ENCODE results near the gene CEP112.

Gene CEP112

DNA sequence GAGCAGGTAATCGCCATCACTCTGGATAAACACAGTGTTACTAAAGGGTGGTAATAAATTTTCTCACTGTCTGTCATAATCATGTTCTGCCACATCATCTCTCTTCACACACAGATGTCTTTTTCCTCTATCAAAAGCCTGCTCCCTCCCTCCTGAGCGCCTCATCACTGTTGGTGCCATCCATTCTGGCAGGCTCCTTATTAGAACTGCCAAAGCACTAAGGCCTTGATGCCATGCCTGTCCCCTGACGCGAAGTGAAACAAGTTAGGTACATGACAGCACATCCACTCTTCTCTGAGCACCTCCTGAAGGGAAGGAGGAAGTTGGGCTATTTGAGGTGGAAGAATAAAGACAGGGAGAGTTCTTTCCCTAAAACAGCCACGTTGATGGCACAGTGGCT is 592.3 kb downstream of the CEP112 start:
- no peak overlapping the region for H3K4me3 ChIP-seq (ENCODE audit: low read depth, low read length)
- in situ Hi-C loops (cut with HindIII; ENCODE audit: low sequenced_read_pairs), result loop anchor here (10.0 kb wide), 1 partner anchor 65 kb away; no protein-coding TSS in a partner anchor
- TF ChIP-seq, protein P1, sequence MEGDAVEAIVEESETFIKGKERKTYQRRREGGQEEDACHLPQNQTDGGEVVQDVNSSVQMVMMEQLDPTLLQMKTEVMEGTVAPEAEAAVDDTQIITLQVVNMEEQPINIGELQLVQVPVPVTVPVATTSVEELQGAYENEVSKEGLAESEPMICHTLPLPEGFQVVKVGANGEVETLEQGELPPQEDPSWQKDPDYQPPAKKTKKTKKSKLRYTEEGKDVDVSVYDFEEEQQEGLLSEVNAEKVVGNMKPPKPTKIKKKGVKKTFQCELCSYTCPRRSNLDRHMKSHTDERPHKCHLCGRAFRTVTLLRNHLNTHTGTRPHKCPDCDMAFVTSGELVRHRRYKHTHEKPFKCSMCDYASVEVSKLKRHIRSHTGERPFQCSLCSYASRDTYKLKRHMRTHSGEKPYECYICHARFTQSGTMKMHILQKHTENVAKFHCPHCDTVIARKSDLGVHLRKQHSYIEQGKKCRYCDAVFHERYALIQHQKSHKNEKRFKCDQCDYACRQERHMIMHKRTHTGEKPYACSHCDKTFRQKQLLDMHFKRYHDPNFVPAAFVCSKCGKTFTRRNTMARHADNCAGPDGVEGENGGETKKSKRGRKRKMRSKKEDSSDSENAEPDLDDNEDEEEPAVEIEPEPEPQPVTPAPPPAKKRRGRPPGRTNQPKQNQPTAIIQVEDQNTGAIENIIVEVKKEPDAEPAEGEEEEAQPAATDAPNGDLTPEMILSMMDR (IDR thresholded peaks at IDR 0.05; ENCODE audit: low read depth, low read length, missing control alignments), result no peak
- DNase-seq (ENCODE audit: low read depth), result no peak

DNA sequence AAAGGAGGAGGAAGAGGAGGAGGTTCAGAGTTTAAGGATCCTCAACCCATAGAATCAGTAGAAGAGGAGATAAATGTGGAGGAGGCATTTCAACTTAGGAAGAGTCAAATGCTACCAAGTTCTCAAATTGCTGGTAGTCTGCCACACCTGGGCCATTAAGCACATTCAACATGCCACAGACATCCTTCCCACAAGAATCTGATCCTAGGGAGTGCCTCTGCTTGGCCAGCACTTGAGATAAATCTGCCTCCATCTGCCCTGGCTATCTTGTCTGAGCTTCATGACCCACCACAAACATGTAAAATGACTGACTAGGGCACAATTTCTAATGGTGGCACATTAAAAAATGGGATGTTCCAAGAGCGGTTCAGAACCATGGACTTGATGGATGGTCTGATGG is 593.2 kb downstream of the CEP112 start:
- DNase-seq (ENCODE audit: low read depth), result no peak

DNA sequence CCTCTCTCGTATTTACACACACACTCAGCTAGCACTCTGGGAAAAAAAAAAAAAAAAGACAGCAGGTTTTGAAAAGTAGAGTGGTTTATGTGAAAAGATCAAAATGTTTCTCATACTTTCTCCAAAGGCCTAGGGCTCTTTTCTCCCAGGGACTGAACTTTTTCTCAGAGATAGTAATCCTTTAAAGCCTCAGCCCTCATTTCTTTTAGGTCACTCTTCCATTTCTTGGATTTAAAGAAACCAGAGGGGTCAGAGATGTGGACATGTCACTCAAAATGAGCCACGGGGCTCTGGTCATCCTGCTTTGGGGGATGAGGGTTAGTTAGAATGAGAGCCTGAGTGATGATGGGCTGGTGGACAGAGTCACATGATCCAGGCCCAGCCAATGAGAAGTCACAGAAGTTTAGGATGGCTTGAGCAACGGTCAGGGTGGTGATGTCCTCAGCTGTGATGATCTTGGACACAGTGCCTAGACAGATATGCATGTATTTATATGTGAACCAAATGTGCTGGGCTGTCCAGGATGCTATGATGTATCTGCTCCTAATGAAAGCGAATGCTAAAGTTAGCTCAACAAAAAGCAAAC is 596.8 kb downstream of the CEP112 start:
- no peak for DNase-seq (ENCODE audit: low read depth)
- H3K4me3 ChIP-seq (ENCODE audit: low read depth, low read length), result no peak overlapping the region
- TF ChIP-seq, protein P1 (IDR thresholded peaks at IDR 0.05; ENCODE audit: low read depth, low read length, missing control alignments), result no peak
- in situ Hi-C loops (cut with HindIII; ENCODE audit: low sequenced_read_pairs), result loop anchor here (10.0 kb wide), 1 partner anchor 70 kb away; no protein-coding TSS in a partner anchor

More for the DNA sequence above, 593.2 kb downstream of the CEP112 start:
- in situ Hi-C loops (cut with HindIII; ENCODE audit: low sequenced_read_pairs), result loop anchor here (10.0 kb wide), 1 partner anchor 66 kb away; no protein-coding TSS in a partner anchor
- no peak overlapping the region for H3K4me3 ChIP-seq (ENCODE audit: low read depth, low read length)
- TF ChIP-seq, protein P1 (IDR thresholded peaks at IDR 0.05; ENCODE audit: low read depth, low read length, missing control alignments), result no peak

DNA sequence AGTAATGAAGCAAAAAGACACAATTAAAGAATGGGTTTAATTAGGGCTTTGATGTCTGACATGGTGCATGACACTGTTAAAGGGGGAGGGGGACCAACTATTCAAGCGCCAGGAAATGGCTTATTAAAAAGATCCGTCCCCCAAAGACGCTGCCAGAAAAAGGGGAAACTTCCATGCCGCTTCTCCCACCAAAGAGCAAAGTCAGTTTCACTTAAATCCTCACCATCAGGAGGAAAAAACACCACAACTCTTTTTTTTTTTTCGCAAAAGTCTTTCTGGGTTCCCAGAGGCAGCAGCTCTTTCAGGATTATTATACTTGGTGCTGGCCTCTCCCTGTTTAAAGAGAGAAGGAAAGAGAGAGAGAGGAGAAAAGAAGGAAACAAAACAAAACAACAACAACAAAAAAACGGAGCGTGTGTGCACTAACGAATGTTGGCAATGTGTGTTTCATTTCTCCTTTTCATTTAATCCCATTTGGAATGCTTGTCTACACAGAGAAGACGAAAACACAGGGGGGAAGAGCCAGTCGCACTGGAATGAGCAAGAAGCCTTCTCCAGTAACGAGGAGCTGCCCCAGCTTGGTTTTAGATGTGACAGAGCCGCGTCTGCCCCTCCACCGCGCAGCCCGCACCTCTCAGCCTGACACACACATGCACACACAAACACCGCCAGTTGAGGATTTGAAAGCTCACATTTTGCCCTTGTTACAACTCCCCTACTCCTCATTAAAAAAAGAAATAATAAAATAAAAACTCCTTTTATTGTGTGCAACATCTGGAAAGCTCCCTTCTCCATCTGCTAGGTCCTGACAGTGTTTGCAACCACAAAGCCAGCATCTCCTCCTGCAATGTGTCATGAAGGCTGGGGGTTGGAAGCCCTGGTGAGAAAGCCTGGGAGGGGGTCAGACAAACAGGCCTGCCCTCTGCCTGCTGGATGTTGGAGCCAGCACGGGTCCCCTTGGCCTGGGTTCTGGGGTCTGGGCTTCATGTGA is 597.8 kb downstream of the CEP112 start:
- TF ChIP-seq, protein P1 (IDR thresholded peaks at IDR 0.05; ENCODE audit: low read depth, low read length, missing control alignments), result no peak

GRCh38 chr17:65593092-65593854 is 598.7 kb downstream of the CEP112 start:
- no peak for DNase-seq (ENCODE audit: low read depth)
- no peak overlapping the region for H3K4me3 ChIP-seq (ENCODE audit: low read depth, low read length)
- TF ChIP-seq, protein P1 (IDR thresholded peaks at IDR 0.05; ENCODE audit: low read depth, low read length, missing control alignments), result no peak
- in situ Hi-C loops (cut with HindIII; ENCODE audit: low sequenced_read_pairs), result loop anchor here (10.0 kb wide), 1 partner anchor 72 kb away; no protein-coding TSS in a partner anchor

More for the DNA sequence above, 597.8 kb downstream of the CEP112 start:
- in situ Hi-C loops (cut with HindIII; ENCODE audit: low sequenced_read_pairs), result loop anchor here (10.0 kb wide), 1 partner anchor 71 kb away; no protein-coding TSS in a partner anchor
- H3K4me3 ChIP-seq (ENCODE audit: low read depth, low read length), result peak overlapping the region; percentile 21
- DNase-seq (ENCODE audit: low read depth), result no peak

Measured in astrocyte of the cerebellum (primary cell).